ENCODE measurements around the gene CCDC85C. TPM values are rescaled to one million over a fixed set of nuclear protein-coding genes. Genes with fewer than 3 reads are reported as not detected.

CCDC85C gene
- total and polyA plus RNA-seq, 10 of the 15 experiments (the other 5 are each of a cell fraction or from before 2014, with no cell fraction given): 0.03 to 3.6 (median 1.1) TPM

DNA sequence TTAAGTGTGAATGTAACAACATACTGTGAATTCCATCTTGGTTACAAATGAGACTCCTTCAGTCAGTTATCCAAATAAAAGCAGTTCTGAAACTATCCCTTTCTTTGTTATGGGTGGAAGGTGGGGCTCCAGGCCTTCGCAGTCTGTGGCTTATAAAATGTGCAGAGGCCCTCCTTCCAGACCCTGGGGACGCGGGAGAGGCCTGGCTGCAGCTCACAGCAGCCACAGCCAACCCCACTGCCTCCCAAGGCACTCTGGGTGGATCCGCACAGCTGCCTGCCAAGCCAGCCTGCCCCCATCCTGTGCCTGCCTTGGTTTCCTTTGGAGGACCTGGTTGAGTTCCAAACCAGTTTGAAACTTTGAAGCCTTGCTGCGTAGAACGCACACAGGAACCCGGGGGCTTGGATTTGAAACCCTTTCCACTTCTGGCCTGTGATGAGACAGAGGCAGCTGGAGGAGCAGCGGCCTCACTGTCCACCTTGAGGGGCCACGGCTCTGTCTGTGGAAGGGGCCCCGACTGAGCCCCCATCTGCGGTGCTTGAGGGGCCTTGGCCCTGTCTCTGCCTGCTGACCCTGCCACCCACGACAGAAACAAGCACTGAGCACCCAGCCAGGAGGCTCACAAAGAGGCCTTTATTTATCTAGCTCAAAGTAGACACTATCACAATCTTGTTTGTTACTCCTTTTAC, 92.4 kb downstream of the CCDC85C start (continued):
- TF ChIP-seq, protein P1, sequence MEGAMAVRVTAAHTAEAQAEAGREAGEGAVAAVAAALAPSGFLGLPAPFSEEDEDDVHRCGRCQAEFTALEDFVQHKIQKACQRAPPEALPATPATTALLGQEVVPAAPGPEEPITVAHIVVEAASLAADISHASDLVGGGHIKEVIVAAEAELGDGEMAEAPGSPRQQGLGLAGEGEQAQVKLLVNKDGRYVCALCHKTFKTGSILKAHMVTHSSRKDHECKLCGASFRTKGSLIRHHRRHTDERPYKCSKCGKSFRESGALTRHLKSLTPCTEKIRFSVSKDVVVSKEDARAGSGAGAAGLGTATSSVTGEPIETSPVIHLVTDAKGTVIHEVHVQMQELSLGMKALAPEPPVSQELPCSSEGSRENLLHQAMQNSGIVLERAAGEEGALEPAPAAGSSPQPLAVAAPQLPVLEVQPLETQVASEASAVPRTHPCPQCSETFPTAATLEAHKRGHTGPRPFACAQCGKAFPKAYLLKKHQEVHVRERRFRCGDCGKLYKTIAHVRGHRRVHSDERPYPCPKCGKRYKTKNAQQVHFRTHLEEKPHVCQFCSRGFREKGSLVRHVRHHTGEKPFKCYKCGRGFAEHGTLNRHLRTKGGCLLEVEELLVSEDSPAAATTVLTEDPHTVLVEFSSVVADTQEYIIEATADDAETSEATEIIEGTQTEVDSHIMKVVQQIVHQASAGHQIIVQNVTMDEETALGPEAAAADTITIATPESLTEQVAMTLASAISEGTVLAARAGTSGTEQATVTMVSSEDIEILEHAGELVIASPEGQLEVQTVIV (IDR thresholded peaks at IDR 0.05; ENCODE audit: borderline replicate concordance, partially characterized antibody): no peak
- TF ChIP-seq FOS (IDR thresholded peaks at IDR 0.05; ENCODE audit: borderline replicate concordance, extremely low read depth, insufficient read length) (no peak), REST (IDR thresholded peaks at IDR 0.05; ENCODE audit: low read depth, low read length) (no peak), BCL3 (IDR thresholded peaks at IDR 0.05; ENCODE audit: borderline replicate concordance, insufficient read depth, low read depth, low read length, poor library complexity, severe bottlenecking) (no peak)

Data from GM12878 (cell line).